A673 (cell line): ENCODE results near the gene RBM20.

Source experiments
- CTCF ChIP-seq: fragments of 300-800, 200-600 bp; sonication (generic); conservative IDR thresholded peaks from 2 replicates; pipeline ENCODE4 v1.5.1; 2017; ENCODE audit warnings: low read depth, mild to moderate bottlenecking, antibody characterized with exemption, low read length, moderate library complexity, mixed read lengths
- EZH2 ChIP-seq: fragments of 200-600 bp; sonication (generic); IDR thresholded peaks from 2 replicates; pipeline ENCODE4 v1.6.1; 2017; ENCODE audit warnings: borderline replicate concordance, low read depth, mild to moderate bottlenecking, mixed read lengths, antibody characterized with exemption, low read length; ENCODE audit not compliant: poor library complexity, severe bottlenecking

- TF ChIP-seq EZH2 (no peak), CTCF (no peak)
These were observed 40.8 kb downstream of the RBM20 start for GRCh38 chr10:110684800-110685446.
